HG03439 (cell line): ENCODE measurements around the gene NUDT22.
A peak's percentile ranks its signal among the peaks of the same experiment; 100 is the strongest.

Experiments used
- ATAC-seq: cut with Tn5 transposase; IDR thresholded peaks from one replicate; pipeline ENCODE4 v1.9.1; 2021; ENCODE audit warnings: mild to moderate bottlenecking, moderate library complexity; ENCODE audit not compliant: unreplicated experiment

Gene NUDT22, protein sequence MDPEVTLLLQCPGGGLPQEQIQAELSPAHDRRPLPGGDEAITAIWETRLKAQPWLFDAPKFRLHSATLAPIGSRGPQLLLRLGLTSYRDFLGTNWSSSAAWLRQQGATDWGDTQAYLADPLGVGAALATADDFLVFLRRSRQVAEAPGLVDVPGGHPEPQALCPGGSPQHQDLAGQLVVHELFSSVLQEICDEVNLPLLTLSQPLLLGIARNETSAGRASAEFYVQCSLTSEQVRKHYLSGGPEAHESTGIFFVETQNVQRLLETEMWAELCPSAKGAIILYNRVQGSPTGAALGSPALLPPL

DNA sequence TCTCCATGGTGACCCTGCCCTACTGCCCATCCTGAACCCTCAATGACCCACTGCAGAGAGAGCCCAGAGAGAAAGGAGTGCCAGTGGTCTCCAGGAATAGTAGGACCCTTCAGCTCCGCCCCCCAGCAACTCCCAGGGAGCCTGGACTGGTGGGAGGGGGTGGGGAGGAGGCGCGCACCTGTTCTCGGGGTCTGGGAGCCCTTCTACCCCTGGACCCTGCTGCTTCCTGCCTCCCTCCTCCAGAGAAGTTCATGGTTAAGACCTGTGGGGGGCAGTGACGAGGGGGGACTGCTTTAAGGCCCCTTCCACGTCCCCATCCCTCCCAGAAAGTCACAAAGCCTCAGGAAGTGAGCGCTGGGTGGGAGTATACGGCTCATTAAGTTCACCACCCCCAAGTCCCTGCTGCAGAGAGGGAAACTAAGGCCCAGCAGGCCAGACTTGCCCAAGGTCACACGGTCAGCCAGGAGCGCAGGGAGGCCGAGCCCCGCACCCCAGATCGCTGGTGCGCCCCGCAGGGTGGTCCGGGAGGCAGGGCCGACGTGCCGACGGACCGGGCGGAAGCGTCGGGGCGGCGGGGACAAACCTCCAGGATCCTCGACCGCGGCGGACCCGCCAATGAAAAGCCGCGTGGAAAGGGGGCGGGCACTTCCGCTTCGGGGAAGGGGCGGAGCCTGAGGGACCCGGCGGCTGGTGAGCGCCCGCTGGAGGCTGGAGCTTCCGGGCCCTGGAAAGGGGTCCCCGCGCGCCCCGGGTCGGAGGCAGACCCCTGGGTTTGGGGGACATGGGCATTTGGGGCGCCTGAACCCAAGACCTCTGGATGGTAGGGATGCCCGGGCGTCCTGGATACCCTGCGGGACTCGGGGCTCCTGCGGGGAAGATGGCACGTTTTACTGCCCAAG lies at the start of gene NUDT22, which contains the start of gene TRPT1:
TSS of gene NUDT22 (plus strand) at position 667 of the 899 bp plus-strand sequence. CDS start 379 bp downstream, outside the sequence.
TSS of gene TRPT1 (minus strand) at position 579 of the 899 bp plus-strand sequence. CDS start at position 253, 326 bp downstream.
- peak; percentile 47 for ATAC-seq

DNA sequence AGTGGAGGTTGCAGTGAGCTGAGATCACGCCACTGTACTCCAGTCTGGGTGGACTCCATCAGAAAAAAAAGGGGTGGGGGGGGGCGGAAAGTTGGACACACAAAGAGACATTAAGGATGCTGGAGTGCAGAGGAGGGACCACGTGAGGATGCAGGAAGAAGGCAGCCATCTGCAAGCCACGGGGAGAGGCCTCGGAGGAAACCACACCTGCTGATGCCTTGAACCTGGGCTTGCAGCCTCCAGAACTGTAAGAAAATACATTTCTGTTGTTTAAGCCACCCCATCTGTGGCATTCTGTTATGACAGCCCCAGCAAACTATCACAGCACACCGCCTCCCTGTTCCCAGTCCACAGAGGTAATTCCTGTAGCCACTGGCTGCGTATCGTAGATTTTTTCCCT lies 49.3 kb upstream of the NUDT22 start:
- no peak for ATAC-seq

DNA sequence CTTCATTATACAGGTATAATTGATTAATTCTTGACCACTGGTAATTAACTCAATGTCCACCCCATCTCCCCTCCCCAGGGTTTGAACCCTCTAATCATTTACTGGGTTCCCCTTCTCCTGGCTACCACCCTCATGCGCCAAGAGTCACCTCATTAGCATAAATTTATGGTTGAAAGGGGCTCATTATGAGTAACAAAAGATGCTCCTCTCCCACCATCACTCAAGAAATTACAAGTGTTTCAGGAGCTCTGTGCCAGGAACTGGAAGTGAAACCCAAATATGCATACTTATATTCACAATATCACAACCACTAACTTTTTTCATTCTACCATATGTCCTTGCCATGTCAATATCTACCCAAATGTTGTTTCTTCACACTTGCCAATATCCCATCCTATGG lies 47.9 kb upstream of the NUDT22 start:
- ATAC-seq = no peak

DNA sequence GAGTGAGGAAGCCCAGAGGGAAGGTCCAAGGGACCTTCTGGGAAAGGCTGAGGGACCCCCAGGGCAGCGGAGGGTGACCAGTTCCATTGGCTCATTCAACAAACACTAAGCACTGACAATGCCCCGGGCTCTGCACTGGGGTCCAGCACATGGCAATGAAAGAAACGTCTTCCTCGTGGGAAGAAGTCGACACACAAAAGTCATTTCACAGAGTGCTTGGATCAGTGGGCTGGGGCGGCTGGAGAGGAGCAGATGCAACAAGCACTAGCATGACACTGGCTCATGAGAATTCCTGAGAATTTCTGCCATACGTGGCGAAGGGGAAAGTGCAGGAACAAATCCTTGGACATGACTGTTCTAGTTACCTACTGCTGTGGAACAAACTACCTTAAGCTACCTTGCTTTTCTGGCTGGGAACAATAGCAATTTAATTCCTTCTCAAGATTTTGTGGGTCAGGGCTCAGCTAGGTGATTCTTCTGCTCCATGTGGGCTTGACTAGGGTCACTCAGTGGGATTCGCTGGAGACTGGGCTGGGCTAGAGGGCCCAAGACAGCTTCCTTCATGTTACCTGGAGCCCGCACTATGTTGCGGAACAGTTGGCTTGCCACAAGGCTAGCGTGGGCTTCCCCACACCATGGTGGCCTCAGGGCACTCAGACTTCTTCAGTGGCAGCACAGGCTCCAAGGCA lies 47.0 kb upstream of the NUDT22 start:
- ATAC-seq = no peak

DNA sequence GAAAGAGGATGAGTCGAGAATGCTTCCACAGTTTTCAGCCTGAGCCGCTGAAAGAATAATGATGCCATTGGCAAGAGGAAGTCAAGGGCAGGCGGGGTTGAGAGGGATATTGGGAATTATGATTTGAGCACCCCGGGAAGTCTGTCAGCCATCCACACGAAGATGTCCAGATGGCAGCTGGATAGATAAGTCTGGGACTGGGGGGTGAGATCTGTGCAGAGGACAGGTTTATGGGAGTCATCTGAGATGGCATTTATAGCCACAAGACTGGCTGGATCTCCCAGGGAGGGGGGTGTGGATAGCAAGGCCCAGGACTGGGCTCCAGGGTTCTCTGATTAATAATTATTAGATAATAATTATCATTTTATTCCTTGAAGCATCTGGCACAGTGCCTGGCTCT lies 45.2 kb upstream of the NUDT22 start:
- ATAC-seq = no peak

DNA sequence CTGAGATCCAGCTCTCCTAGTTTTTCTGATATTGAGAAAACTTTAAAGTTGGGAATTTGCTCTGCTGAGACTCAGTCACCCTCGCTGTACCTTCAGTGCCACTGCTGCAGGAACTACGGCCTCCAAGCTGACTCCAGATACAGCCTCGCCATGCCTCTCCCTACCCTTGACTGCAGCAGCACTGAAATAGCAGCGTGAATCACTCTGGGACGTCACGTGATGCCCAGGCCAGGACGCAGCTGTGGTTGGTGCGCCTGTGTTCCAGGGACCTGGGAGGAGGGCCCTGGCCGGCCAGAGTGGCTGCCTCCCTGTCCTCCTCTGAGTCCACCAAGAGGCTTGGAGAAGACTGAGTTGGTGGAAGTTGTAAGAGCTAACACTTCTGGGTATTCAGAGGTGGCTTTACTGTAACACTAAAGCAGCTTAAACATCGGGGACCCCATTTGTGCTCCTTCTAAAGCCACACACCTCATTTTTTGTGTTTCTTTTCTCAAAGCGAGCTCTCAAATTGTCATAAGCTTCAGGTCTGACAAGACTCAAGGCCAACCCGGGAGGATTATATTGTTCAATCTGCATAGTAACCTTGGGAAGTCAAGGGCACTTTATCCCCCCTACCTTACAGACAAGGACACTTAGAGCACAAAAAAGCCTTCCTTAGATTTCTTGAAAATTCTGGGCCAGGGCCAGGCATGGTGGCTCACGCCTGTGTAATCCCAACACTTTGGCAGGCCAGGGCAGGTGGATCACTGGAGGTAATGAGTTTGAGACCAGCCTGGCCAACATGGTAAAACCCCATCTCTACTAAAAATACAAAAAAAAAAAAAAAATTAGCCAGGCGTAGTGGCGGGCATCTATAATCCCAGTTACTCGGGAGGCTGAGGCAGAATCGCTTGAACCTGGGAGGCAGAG lies 44.3 kb upstream of the NUDT22 start:
- ATAC-seq = no peak

DNA sequence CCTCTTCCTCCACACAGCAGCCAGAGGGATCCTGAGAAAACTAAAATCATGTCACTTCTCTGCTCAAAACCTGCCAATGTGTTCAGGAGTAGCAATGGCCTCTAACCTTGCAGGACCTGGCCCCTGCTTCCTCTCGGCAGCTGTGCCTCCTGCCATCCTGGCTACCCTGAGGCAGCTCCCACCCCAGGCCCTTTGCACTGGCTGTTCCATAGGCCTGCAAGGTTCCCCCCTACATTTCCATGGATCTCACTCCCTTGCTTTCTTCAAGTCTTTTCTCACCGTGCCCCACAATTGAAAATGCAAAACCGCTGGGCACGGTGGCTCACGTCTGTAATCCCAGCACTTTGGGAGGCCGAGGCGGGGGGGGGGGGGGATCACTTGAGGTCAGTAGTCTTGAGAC lies 42.2 kb upstream of the NUDT22 start:
- no peak for ATAC-seq

DNA sequence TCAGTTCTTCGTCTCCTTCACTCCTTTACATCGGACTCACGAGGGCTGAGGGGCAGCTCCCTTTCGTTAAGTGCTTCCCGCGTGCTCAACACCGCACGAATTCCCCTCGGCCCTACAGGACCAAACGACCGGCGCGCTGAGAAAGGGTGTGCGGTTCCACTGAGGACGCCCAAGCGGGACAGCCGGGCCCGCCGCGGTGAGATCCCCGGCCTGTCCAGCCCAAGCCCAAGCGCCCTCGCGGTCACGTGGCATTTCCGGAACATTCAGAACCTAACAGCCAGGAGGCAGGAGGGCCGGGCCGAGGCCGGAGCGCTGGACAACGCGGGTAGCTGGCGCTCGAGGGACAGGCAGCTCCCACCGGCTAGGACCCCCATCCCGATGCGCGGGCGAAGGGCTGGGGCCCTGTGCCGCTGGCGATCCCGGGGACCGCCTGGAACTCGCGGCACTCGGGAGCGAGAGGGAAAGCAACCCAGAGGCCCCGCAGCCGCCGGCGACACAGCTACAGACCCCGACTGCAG lies 40.8 kb upstream of the NUDT22 start:
- ATAC-seq = peak; percentile 29

DNA sequence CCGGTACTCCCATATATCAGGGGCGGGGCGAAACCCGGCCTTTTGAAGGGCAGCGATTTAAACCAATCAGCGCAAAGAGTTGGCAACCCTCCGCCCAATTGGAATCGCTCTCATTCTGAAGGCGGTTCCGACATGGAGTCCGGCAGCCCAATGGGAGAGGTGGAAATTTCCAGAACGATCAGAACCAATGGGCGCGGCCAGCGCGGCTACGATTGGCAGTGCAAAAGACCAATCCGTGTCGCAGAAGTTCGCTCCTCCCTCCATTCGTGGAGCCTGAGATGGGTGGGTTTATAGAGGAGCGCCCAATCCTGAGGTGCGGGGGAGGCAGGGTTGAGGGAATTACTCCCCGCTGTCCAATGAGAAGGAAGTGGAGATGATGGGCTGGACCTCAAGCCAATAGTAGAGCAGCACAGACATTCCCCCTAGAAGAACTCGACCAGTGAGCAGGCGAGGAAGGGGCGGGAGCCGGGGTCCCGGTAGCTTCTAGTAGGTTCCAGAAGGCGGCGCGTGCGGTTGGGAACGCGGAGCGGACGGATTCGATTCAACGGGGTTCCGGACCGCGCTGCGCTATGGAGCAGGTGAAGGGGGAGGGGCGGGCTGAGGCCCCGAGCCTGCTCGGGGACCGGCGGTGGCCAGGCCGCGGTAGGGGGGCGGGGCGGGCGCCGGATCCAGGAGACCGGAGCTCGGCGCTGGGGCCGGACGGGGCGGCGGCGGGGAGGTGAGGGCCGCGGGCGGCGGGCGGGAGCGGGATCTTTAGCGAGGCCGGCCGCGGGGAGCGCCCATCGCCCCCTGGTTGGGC lies 40.2 kb upstream of the NUDT22 start, which contains the start of gene STIP1:
TSS of gene STIP1 (plus strand) at position 479 of the 799 bp plus-strand sequence. CDS start at position 570, 91 bp downstream.
- peak; percentile 86 for ATAC-seq

DNA sequence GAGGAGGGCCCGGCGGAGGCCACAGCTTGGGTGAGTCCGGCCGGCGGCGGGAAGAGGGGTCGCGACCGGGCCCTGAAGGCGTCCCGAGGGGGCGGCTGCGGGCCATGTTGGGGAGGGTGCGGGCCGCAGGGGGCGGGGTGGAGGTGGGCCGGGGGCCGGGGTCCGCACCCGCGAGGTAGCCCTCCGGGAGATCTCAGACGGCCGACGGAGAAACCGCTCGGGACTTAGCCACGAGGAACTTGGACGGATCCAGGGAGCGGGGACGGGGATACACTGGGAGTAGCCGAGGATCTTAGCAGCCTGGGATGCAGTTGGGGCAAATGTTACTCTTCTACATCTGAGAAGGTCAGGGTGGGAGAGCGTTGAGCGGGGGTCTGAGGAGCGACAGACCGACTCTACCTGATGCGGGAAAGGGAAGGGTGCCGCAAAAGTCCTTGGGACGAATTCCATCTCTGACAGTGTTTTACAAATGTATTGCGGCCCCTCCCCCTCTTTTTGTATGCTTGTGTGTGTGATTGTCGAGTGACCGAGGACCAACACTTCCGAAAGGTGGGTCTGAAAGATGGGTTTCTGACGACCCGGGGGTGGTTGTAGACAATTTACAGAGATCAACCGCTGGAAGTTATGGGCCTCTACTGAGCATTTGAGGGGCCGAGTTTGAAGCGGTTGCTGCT lies 39.4 kb upstream of the NUDT22 start:
- no peak for ATAC-seq

DNA sequence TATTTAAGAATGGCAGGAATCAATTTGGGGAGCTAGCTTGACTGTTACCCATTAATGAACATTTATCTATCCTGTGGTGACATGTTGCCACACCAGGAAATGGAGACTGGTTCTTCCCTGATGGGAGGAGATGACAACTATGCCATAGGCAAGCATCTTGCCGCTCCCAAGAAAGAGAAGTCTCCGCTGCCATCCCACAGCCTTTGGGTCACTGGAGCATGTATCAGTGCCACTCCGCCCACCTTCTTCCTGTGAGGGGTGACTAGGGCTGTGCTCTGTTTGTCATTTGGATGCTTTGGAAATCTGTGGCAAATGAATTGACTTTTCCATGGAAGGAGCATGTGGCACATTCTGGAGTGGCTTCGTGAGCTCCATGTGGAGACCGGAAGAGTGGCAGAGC lies 33.6 kb upstream of the NUDT22 start:
- ATAC-seq = no peak

DNA sequence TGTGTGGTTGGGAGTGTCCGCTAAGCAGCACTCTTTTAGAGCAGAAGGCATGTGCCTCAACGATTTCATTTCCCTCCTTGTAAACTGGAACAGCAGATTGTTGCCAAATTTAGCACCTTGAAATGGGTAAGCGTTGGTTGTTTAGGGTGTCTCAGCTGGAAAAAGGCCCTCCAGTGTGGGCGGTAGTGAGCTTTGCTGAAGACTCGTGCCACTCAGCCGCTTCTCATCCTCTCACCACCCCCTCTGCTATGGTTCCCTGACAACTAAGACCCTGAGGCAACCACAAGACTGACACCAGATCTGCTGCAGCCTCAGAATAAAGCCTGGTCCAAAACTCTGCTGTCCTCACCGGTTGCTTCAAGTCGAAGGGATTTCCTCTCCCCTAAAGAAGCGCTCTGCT lies 29.4 kb upstream of the NUDT22 start:
- ATAC-seq = no peak

DNA sequence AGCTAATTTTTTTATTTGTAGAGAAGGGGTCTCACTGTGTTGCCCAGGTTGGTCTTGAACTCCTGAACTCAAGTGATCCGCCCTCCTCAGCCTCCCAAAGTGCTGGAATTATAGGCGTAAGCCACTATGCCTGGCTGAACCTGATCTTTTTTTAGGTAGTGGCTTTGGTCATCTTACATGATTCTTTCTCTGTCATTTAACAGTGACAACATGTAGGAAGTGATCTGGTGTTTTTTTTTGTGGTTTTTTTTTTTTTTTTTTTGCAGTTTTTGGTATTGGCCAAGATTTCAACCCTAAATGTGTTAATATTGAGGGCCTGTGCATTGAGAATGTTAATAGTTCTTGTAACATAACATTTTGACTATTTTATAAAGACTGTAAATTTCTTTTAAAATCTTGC lies 27.6 kb upstream of the NUDT22 start:
- no peak for ATAC-seq

DNA sequence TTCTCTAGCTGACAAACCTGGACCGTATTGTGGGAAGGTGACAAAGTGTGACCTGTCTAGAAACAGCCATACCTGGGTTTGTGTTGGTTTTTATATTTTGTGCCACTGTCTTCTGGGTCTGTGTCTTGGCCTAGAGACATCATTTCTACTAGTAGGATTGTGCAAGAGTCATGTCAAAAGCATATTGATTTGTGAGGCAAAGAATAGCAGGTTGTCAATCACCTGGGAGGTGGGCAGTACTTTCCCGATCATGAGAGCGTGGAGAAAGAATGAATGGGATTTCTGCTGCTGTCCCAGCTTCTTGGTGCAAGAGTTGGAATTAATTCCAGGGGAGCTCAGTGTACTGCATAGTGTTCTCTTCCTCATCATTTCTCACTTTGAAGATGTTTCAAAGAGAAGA lies 24.5 kb upstream of the NUDT22 start:
- ATAC-seq = no peak

DNA sequence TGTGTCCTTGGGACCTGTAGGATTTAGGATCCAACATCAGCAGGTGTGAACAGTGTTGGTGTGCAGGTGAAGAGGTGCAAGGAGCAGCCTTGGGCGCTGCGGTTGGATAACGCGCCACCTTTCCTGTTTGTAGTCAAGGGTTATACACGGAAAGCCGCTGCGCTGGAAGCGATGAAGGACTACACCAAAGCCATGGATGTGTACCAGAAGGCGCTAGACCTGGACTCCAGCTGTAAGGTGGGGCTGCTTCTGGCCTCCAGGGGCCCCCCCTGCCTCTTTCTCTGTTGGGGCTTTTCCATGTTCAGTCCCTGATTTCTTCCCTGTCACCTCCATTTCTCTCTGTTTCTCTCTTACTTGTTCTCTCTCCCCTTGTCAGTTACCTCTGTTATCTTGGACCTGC lies 23.1 kb upstream of the NUDT22 start:
- ATAC-seq = no peak

DNA sequence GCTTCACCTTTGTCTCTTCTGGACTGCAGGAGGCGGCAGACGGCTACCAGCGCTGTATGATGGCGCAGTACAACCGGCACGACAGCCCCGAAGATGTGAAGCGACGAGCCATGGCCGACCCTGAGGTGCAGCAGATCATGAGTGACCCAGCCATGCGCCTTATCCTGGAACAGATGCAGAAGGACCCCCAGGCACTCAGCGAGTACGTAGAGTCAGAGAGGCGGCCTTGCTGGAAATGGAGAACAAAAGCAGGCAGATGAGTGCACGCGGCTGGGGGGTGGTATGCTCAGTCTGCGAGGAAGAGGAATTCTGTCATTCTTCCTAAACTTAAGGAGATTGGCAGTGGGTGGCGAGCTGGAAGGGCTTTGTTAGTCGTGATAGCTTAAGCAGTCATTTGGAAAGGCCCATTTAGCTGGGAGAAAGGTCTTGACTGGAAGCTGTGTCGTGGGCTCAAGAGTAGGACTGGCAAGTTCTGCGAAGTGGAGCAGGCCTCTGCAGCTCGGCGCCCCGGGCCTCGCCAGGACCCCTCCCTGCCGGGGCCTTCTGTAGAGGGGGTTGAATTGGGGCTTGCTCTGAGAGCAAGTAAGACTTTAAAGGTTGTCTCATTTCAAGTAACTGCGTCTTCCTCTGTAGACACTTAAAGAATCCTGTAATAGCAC lies 22.5 kb upstream of the NUDT22 start:
- no peak for ATAC-seq

DNA sequence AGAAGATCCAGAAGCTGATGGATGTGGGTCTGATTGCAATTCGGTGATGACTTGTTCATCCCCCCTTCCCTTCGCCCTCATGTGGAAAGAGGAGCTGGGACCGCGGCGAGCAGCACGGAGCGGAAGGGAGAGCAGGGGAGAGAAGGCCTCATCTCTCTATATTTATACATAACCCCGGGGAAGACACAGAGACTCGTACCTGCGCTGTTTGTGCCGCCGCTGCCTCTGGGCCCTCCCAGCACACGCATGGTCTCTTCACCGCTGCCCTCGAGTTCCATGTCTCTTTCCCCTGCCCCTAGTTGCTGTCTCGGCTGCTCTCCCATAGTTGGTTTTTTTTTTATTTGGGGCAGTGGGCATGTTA lies 22.0 kb upstream of the NUDT22 start:
- ATAC-seq = no peak

DNA sequence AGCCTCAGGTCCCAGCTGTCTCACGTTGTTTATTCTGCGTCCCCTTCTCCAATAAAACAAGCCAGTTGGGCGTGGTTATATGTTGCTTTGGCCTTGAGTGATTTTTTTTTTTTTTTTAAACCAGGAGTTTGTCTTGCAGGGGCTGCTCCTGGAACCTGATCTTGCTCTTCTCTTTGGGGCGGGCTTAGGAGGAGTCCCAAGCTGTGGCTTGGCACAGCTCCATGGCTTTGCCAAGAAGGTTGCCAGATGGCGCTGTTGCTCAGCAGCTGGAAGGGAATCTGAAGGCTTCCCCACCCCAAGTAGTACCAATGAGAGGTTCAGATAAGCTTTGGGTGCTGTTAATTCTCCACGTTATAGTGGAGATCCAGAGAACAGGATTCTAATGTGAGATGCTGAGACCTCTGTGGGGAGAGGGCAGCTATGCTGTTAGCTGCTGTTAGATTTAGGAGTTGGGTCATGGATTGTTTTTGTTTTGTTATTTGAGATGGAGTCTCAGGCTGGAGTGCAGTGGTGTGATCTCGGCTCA lies 21.5 kb upstream of the NUDT22 start:
- no peak for ATAC-seq
